GM12878 (cell line): ENCODE results near the gene AIP. TPM values are rescaled to one million over a fixed set of nuclear protein-coding genes. Genes with fewer than 3 reads are reported as not detected.
A peak's percentile ranks its signal among the peaks of the same experiment; 100 is the strongest.

Experiments used
- ATAC-seq: fragments of 200-7000 bp; cut with Tn5 transposase; 3 replicates; pipeline ENCODE4 v1.9.1; 2020; ENCODE audit warnings: mild to moderate bottlenecking, moderate library complexity
- BruUV-seq: library from RNA; stranded (reverse); fragments of 400-500 nt; replicated peaks from 2 replicates; lab custom pipeline; 2021; lab: Mats Ljungman, UMichigan
- CTCF ChIA-PET: fragments of 300-600 bp; sonication (Branson Sonifier 250); formaldehyde crosslinking; extraction: SDS; loops from one replicate; lab custom pipeline; 2021; ENCODE audit warnings: inconsistent platforms; lab: Yijun Ruan, JAX
- POLR2A ChIA-PET: fragments of 350-600 bp; formaldehyde crosslinking; extraction: SDS; loops from one replicate; lab custom pipeline; 2021; ENCODE audit warnings: inconsistent platforms; lab: Charles Lee
- RAD21 ChIA-PET: fragments of 300-600 bp; sonication (Branson Sonifier 250); formaldehyde crosslinking; loops from one replicate; lab custom pipeline; 2023; ENCODE audit warnings: antibody characterized with exemption; ENCODE audit not compliant: unreplicated experiment; lab: Charles Lee
- SMC1A ChIA-PET: fragments of 300-600 bp; sonication (Branson Sonifier 250); formaldehyde crosslinking; loops from one replicate; lab custom pipeline; 2023; ENCODE audit not compliant: unreplicated experiment, uncharacterized antibody; lab: Charles Lee
- DNase-seq: peaks from one replicate; pipeline ENCODE4 v3.0.0-alpha.2; 2011; ENCODE audit warnings: low read depth, low spot score
- FAIRE-seq: peaks from 3 replicates; lab custom pipeline; 2011; peaks lifted over from hg19 to GRCh38; lab: Jason Lieb, UNC
- H2AFZ ChIP-seq: 2 replicates; pipeline ENCODE4 v1.6.0; 2011; ENCODE audit warnings: low read depth, low read length, control low read depth; ENCODE audit not compliant: control insufficient read depth
- H3K27ac ChIP-seq: 2 replicates; pipeline ENCODE4 v1.5.1; 2011; ENCODE audit warnings: control low read depth; ENCODE audit not compliant: control insufficient read depth, insufficient read depth
- H3K27me3 ChIP-seq, 2 experiments: replicated peaks in 1 of 2; 2 replicates each; pipeline versions ENCODE4 v1.6.0 to v1.6.1; 2011; ENCODE audit warnings: low read length in 1 of 2; ENCODE audit not compliant: control insufficient read depth in 2 of 2, insufficient read depth in 2 of 2
- H3K36me3 ChIP-seq, 2 experiments: 2 replicates each; pipeline ENCODE4 v1.5.1; 2011; ENCODE audit warnings: low read length in 1 of 2; ENCODE audit not compliant: control insufficient read depth in 2 of 2, insufficient read depth in 2 of 2
- H3K4me1 ChIP-seq: 2 replicates; pipeline ENCODE4 v1.6.1; 2011; ENCODE audit warnings: mild to moderate bottlenecking, low read length, moderate library complexity, mixed read lengths; ENCODE audit not compliant: control insufficient read depth, insufficient read depth
- H3K4me2 ChIP-seq: 2 replicates; pipeline ENCODE4 v1.6.0; 2011; ENCODE audit warnings: control low read depth; ENCODE audit not compliant: control insufficient read depth, insufficient read depth
- H3K4me3 ChIP-seq: fragments of 200-600 bp; sonication (generic); 2 replicates; pipeline ENCODE4 v1.5.1; 2016
- H3K79me2 ChIP-seq: 2 replicates; pipeline ENCODE4 v1.6.0; 2011; ENCODE audit warnings: low read length; ENCODE audit not compliant: control insufficient read depth, insufficient read depth
- H3K9ac ChIP-seq: 2 replicates; pipeline ENCODE4 v1.8.0; 2011; ENCODE audit warnings: low read length, control low read depth, mixed read lengths; ENCODE audit not compliant: control insufficient read depth, insufficient read depth
- H3K9me3 ChIP-seq: replicated peaks from 3 replicates; pipeline ENCODE4 v1.5.1; 2011; ENCODE audit warnings: mild to moderate bottlenecking, low read length; ENCODE audit not compliant: control insufficient read depth, insufficient read depth
- H4K20me1 ChIP-seq: 2 replicates; pipeline ENCODE4 v1.6.0; 2011; ENCODE audit not compliant: control insufficient read depth, insufficient read depth
- CBFB ChIP-seq: IDR thresholded peaks from 2 replicates; pipeline ENCODE4 v1.6.1; 2016; ENCODE audit warnings: antibody characterized with exemption, low read depth
- CBX5 ChIP-seq: sonication (generic); IDR thresholded peaks from 2 replicates; pipeline ENCODE4 v1.6.1; 2016; ENCODE audit warnings: low read depth, moderate library complexity, mild to moderate bottlenecking, inconsistent platforms
- HDAC2 ChIP-seq: fragments of 200-600 bp; sonication (generic); IDR thresholded peaks from 2 replicates; pipeline ENCODE4 v1.6.1; 2017
- HSF1 ChIP-seq: fragments of 150-350 bp; IDR thresholded peaks from 2 replicates; pipeline ENCODE4 v1.6.1; 2014; ENCODE audit warnings: mild to moderate bottlenecking, low read depth, low read length
- IRF4 ChIP-seq: IDR thresholded peaks from 2 replicates; pipeline ENCODE4 v1.6.1; 2011; ENCODE audit warnings: low read depth, low read length
- MYB ChIP-seq: fragments of 150-350 bp; IDR thresholded peaks from 2 replicates; pipeline ENCODE4 v1.6.1; 2014; ENCODE audit warnings: mild to moderate bottlenecking, low read depth, low read length, borderline replicate concordance
- MYC ChIP-seq: IDR thresholded peaks from 2 replicates; pipeline ENCODE4 v1.6.1; 2011; ENCODE audit warnings: mild to moderate bottlenecking, low read length, moderate library complexity, inconsistent platforms; ENCODE audit not compliant: insufficient read depth, insufficient replicate concordance, insufficient read length, severe bottlenecking
- NR2C2 ChIP-seq: IDR thresholded peaks from 2 replicates; pipeline ENCODE4 v1.6.1; 2011; ENCODE audit warnings: borderline replicate concordance, low read depth; ENCODE audit not compliant: control insufficient read depth, insufficient read length
- PAX8 ChIP-seq: fragments of 450-650 bp; IDR thresholded peaks from 2 replicates; pipeline ENCODE4 v1.6.1; 2017; ENCODE audit warnings: mild to moderate bottlenecking, moderate library complexity
- PKNOX1 ChIP-seq: fragments of 450-650 bp; IDR thresholded peaks from 2 replicates; pipeline ENCODE4 v1.6.1; 2016; ENCODE audit warnings: mild to moderate bottlenecking
- SMAD1 ChIP-seq: fragments of 450-650 bp; IDR thresholded peaks from 2 replicates; pipeline ENCODE4 v1.6.1; 2018; ENCODE audit warnings: mild to moderate bottlenecking, low read depth; ENCODE audit not compliant: partially characterized antibody
- ZBTB40 ChIP-seq: fragments of 450-650 bp; IDR thresholded peaks from 2 replicates; pipeline ENCODE4 v1.6.1; 2016; ENCODE audit warnings: mild to moderate bottlenecking, moderate library complexity, borderline replicate concordance
- ZNF207 ChIP-seq: fragments of 450-650 bp; IDR thresholded peaks from 2 replicates; pipeline ENCODE4 v1.6.1; 2014; ENCODE audit warnings: antibody characterized with exemption, mild to moderate bottlenecking, borderline replicate concordance
- ZNF384 ChIP-seq: IDR thresholded peaks from 2 replicates; pipeline ENCODE4 v1.6.1; 2012; ENCODE audit warnings: low read depth, mild to moderate bottlenecking, low read length, improper control_type of control experiment, borderline replicate concordance
- ZNF622 ChIP-seq: fragments of 450-650 bp; IDR thresholded peaks from 2 replicates; pipeline ENCODE4 v1.6.1; 2017; ENCODE audit warnings: mild to moderate bottlenecking, inconsistent platforms
- ZSCAN29 ChIP-seq: fragments of 450-650 bp; IDR thresholded peaks from 2 replicates; pipeline ENCODE4 v1.6.1; 2017; ENCODE audit warnings: mild to moderate bottlenecking, moderate library complexity
- WGBS: methylation state at CpG from one replicate; pipeline ENCODE4 v1.1.6; 2016; ENCODE audit warnings: low lambda C conversion rate; ENCODE audit not compliant: insufficient replicate concordance, insufficient coverage; ENCODE audit errors: missing lambda C conversion rate; 5-methylcytosine and 5-hydroxymethylcytosine counted together
- in situ Hi-C: fragments of 300-500 bp; cut with MboI; formaldehyde crosslinking; loops from 9 replicates; pipeline ENCODE4 v1.14.3; 2018; ENCODE audit warnings: mixed read lengths
- intact Hi-C: fragments of 100-400 bp; cut with micrococcal nuclease; formaldehyde crosslinking; loops from one replicate; pipeline ENCODE4 v1.14.2; 2022; ENCODE audit not compliant: unreplicated experiment
- polyA plus RNA-seq, 11 experiments: library from polyadenylated mRNA; depleted of rRNA in 4 of 11; unstranded in 6 of 11; stranded (reverse) in 5 of 11; fragments of >200 nt; fragmentation: Nextera tagmentation in 4 of 11; fragmentation: Illumina TruSeq in 1 of 11; extraction: Ambion mirVana in 4 of 11; extraction: Trizol in 1 of 11; gene quantifications; 1 replicate in 1 of 11; 2 replicates in 10 of 11; pipeline versions ENCODE4 v1.2.1 to v1.2.3, GENCODE V29; 2011 to 2016; ENCODE audit warnings: inconsistent platforms in 2 of 11, missing spikeins in 2 of 11, low read depth in 1 of 11
- total RNA-seq, 4 experiments: library from RNA; depleted of rRNA in 3 of 4; stranded (reverse); fragments of >200 nt in 3 of 4; fragmentation: Illumina TruSeq in 1 of 4; extraction: Trizol in 1 of 4; gene quantifications; 2 replicates each; pipeline versions ENCODE4 v1.2.1 to v1.2.3, GENCODE V29; 2013 to 2021

AIP gene
- total and polyA plus RNA-seq, 10 of the 15 experiments (the other 5 are each of a cell fraction or from before 2014, with no cell fraction given) = 12.6 to 164 (median 104) TPM

GRCh38 chr11:67440229-67441097 is 42.4 kb upstream of the AIP start:
- POLR2A ChIA-PET = interaction anchor here (1.0 to 1.6 kb wide), 4 partner anchors 11 to 44 kb away, joined by 3 to 5 read pairs (median 4); partner anchors contain the start of gene PPP1CA
- no peak overlapping the region for H2AFZ ChIP-seq
- no peaks in the 10 kb centered on the region for H3K27me3 ChIP-seq
- TF ChIP-seq ZNF384 (no peak), CBFB (no peak), MYC (no peak), HDAC2 (no peak), MYB (no peak), ZBTB40 (no peak), PKNOX1 (no peak), ZNF207 (no peak), IRF4 (no peak), NR2C2 (no peak), PAX8 (no peak), ZNF622 (no peak), CBX5 (no peak), ZSCAN29 (no peak), HSF1 (no peak), SMAD1 (no peak)
- no peak overlapping the region for H3K27ac ChIP-seq
- RAD21 ChIA-PET = interaction anchor here (0.6 to 7.2 kb wide), 5 partner anchors 24 to 87 kb away, joined by 3 to 112 read pairs (median 32); partner anchors contain the start of genes AIP, POLD4, PPP1CA and TBC1D10C
- no peaks in the 10 kb centered on the region for H4K20me1 ChIP-seq
- H3K9me3 ChIP-seq = no peaks in the 10 kb centered on the region
- H3K79me2 ChIP-seq = peaks cover 42% of the 10 kb centered on the region
- H3K4me2 ChIP-seq = peak overlapping the region; percentile 44; the same call in 1 of the 2 replicates
- no peak overlapping the region for H3K9ac ChIP-seq
- CTCF ChIA-PET = interaction anchor here (0.6 to 1.1 kb wide), 3 partner anchors 37 to 66 kb away, joined by 3 read pairs; partner anchors contain the start of gene TBC1D10C
- SMC1A ChIA-PET = interaction anchor here (1.5 kb wide), 1 partner anchor 20 kb away, joined by 5 read pairs; no protein-coding TSS in a partner anchor
- 68% methylated on average over 17 of the region's 17 CpGs for WGBS
- H3K4me1 ChIP-seq = peaks cover 30% of the 10 kb centered on the region
- no peak for ATAC-seq
- in situ Hi-C loops = no loop called here
- BruUV-seq = no TSS peak
- DNase-seq = no peak
- H3K36me3 ChIP-seq = peaks cover 0 to 8% of the 10 kb centered on the region in 2 experiments; a peak in 2 of 4 replicates
- no peak for FAIRE-seq
- peak overlapping the region; percentile 26; the same call in 1 of the 2 replicates for H3K4me3 ChIP-seq
- intact Hi-C loops = no loop called here
